Skin epidermis (tissue), 12 donors: ENCODE data around the gene MCF2L.
A peak's percentile ranks its signal among the peaks of the same experiment; 100 is the strongest.
"Not testable (repeated sequence)": the region's sequence is repeated elsewhere in the genome, so short reads cannot be mapped to it uniquely, and the experiment has no call there.

Source experiments
- H3K27ac ChIP-seq, 21 experiments: fragments of 200-600 bp; sonication (generic) in 11 of 21; one replicate each; pipeline ENCODE4 v1.5.0; 2020; ENCODE audit warnings: mild to moderate bottlenecking in 3 of 21, inconsistent platforms in 2 of 21, moderate library complexity in 2 of 21
- H3K4me3 ChIP-seq, 7 experiments: fragments of 200-600 bp; sonication (generic) in 2 of 7; one replicate each; pipeline ENCODE4 v1.5.0; 2020; ENCODE audit warnings: inconsistent platforms in 2 of 7, mild to moderate bottlenecking in 2 of 7, moderate library complexity in 1 of 7

Gene MCF2L

GRCh38 chr13:113096052-113096744 is 127.2 kb downstream of the MCF2L start:
- H3K4me3 ChIP-seq = no peak overlapping the region
- H3K27ac ChIP-seq = no peak overlapping the region

GRCh38 chr13:113096745-113097305 is 127.8 kb downstream of the MCF2L start:
- H3K4me3 ChIP-seq = no peak overlapping the region
- H3K27ac ChIP-seq = no peak overlapping the region

DNA sequence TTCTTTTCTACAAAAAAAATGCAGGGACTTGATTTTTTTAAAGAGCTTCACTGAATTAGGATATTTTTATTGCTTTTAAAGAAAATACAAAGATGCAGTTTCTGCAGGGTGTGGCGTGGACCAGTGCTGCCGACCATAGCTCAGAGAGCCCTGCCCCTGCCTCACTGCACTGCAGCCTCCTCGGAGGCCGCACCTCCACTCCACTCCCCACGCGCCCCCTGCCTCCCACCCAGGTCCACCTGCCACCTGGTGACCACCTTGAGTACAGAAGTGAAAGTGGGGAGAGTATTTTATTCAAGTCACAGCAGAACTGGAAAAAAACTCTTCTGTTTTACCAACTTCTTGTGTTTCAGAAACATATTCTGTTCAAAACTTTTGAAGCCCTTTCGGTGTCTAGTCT is 128.6 kb downstream of the MCF2L start:
- Histone ChIP-seq H3K27ac (no peak overlapping the region), H3K4me3 (no peak overlapping the region)

- peak overlapping the region in 1 of 21 experiments; percentile 44 for H3K27ac ChIP-seq
- no peak overlapping the region for H3K4me3 ChIP-seq
Measured at GRCh38 chr13:113098162-113098732, 129.2 kb downstream of the MCF2L start.

- no peak overlapping the region for H3K27ac ChIP-seq
- no peak overlapping the region for H3K4me3 ChIP-seq
Measured at GRCh38 chr13:113099142-113099541, 130.1 kb downstream of the MCF2L start.

DNA sequence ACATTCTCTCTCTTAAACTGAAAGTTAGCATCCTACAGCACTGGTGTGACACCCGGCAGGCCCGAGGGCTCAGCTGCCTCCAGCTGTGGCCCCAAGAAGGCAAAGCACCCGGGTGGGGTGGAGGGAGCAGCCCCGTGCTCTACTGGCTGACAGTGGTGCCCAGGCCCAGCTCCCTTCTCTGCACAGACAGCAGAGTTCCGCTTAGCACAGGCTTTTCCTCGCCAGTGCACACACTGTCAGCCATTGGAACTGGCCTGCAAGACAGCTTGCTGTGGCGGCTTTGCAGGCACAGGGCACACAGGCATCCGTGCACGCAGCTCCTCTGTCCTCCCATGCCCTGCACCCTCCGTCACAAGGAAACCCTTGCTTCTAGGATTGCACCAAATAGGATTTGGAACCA is 133.3 kb downstream of the MCF2L start:
- H3K27ac ChIP-seq, H3K4me3 ChIP-seq: not testable (repeated sequence)

- no peak overlapping the region for H3K27ac ChIP-seq
- H3K4me3 ChIP-seq = no peak overlapping the region
Measured at GRCh38 chr13:113102727-113103126, 133.7 kb downstream of the MCF2L start.

DNA sequence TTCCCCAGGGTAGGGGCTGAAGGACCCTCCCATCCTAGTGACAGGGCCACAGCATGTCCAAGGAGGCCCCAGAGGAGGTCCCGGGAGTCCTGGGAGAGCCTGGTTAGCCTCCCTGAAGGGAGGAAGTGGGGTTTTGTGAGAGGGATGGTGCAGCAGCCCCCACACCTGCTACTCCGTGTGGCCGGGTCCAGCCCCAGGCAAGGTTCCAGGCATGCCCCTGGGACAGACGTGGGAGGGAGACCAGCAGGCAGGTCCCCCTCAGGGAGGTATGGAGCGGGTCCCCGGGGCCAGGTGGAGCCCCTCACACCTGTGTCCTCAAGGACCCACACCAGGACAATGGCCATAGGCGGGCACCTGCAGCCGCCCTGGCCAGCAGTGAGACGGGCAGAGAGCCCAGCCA is 134.6 kb downstream of the MCF2L start:
- no peak overlapping the region for H3K4me3 ChIP-seq
- H3K27ac ChIP-seq = no peak overlapping the region

DNA sequence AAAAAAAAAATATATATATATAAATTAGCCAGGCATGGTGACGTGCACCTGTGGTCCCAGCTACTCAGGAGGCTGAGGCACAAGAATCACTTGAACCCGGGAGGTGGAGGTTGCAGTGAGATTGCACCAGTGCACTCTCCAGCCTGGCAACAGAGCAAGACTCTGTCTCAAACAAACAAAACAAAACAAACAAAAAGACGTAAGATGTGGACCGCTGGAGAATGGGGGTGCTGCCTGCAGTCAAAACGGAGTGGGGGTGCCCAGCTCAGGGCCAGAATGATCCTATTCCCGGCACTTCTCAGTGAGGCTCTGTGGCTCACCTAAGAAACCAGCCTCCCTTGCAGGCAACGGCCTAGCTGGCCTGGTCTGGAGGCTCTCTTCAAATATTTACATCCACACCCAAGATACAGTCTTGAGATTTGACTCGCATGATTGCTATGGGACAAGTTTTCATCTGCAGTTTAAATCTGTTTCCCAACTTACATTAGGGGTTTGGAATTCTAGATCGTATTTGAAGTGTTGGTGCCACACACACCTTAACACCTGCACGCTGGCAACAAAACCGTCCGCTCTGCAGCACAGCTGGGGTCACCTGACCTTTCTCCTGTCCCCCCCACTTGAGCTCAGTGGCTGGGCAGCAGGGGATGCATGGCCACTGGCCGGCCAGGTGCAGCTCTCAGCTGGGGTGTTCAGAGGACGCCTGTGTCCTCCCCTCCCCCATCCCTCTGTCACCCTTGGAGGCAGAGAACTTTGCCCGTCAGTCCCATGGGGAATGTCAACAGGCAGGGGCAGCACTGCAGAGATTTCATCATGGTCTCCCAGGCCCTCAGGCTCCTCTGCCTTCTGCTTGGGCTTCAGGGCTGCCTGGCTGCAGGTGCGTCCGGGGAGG is 136.3 kb downstream of the MCF2L start, which contains the start of gene F7:
TSS of gene F7 (plus strand) at position 760 of the 889 bp plus-strand sequence. CDS start at position 811, 51 bp downstream.
- no peak within 1 kb of the TSS for H3K27ac ChIP-seq
- no peak within 1 kb of the TSS for H3K4me3 ChIP-seq

- Histone ChIP-seq H3K27ac (no peak overlapping the region), H3K4me3 (no peak overlapping the region)
Measured at GRCh38 chr13:113105921-113106452, 137.0 kb downstream of the MCF2L start.

DNA sequence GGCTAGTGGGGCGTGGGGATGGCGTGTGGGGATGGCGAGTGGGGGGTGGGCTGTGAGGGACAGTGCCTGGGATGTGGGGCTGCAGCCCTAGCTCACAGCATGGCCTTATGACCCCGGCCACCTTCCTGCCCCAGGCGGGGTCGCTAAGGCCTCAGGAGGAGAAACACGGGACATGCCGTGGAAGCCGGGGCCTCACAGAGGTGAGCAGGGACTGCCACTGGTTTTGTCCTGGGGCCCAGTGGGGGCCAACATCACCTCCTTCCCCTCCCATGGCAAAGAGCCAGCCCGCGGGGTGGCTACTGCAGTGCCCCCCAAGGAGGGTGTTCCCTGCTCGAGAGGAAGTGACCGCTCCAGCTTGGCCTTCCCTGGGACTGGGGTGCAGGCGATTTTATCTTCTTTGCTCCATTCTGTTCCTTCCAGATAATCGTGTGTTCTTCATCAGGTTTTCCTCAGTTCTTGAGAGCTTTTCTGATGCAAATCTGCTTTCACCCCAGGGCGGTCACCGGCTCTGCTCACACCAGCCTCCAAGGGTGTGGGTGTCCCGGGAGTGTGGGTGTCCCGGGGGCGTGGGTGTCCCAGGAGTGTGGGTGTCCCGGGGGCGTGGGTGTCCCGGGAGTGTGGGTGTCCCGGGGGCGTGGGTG is 137.8 kb downstream of the MCF2L start:
- H3K4me3 ChIP-seq = no peak overlapping the region
- H3K27ac ChIP-seq = no peak overlapping the region

DNA sequence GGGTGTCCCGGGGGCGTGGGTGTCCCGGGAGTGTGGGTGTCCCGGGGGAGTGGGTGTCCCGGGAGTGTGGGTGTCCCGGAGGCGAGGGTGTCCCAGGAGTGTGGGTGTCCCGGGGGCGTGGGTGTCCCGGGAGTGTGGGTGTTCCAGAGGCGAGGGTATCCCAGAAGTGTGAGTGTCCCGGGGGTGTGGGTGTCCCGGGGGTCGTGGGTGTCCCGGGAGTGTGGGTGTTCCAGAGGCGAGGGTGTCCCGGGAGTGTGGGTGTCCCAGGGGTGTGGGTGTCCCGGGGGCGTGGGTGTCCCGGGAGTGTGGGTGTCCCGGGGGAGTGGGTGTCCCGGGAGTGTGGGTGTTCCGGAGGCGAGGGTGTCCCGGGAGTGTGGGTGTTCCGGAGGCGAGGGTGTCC is 139.5 kb downstream of the MCF2L start:
- H3K27ac ChIP-seq, H3K4me3 ChIP-seq: not testable (repeated sequence)

- Histone ChIP-seq H3K27ac (no peak overlapping the region), H3K4me3 (peak overlapping the region in 4 of 7 experiments; percentile 23 to 44 (median 42))
Measured at GRCh38 chr13:113109151-113110047, 140.4 kb downstream of the MCF2L start.

GRCh38 chr13:113110048-113110851 is 141.2 kb downstream of the MCF2L start:
- Histone ChIP-seq H3K27ac (peak overlapping the region in 2 of 21 experiments; percentile 10 to 47), H3K4me3 (peak overlapping the region; percentile 15 to 44 (median 32))

DNA sequence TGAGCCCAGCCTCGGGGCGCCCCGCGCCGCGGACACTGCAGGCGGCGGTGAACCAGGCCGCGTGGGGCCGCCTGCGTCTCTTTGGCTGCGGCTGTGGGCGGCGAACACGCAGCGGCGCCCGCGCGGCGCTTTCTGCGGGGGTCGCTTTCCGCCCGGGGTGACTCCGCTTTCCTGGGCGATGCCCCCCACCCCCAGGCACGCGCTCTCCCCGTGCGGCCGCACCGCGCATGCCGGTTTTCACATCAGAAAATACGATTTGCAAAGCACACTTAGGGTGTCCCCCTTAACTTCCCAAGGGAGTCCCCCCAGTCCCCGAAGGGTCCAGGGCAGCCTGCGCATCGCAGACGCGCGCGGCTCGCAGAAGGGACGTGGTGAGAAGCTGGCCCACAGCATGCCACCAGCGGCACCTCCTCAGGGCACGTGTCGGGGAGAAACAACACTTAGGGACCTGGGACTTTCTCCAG is 141.9 kb downstream of the MCF2L start:
- Histone ChIP-seq H3K27ac (peak overlapping the region in 2 of 21 experiments; percentile 10 to 47), H3K4me3 (peak overlapping the region; percentile 15 to 44 (median 32))

DNA sequence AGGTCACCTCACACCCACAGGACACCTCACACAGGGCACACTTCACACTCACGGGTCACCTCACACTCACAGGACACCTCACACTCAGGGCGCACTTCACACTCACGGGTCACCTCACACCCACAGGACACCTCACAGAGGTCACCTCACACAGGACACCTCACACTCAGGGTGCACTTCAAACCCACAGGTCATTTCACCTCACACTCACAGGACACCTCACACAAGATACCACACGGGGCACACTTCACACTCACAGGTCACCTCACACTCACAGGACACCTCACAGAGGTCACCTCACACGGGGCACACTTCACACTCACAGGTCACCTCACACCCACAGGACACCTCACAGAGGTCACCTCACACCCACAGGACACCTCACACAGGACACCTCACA is 142.8 kb downstream of the MCF2L start:
- H3K4me3 ChIP-seq, H3K27ac ChIP-seq: not testable (repeated sequence)

DNA sequence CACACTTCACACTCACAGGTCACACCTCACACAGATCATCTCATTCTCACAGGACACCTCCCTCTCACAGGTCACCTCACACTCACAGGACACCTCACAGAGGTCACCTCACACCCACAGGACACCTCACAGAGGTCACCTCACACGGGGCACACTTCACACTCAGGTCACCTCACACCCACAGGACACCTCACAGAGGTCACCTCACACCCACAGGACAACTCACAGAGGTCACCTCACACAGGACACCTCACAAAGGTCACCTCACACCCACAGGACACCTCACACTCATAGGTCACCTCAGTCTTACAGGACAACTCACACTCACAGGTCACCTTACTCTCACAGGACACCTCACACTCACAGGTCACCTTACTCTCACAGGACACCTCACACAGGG is 143.5 kb downstream of the MCF2L start:
- not testable (repeated sequence) for H3K27ac ChIP-seq, H3K4me3 ChIP-seq
